K562 (cell line): ENCODE results near the gene COX6B2. TPM values are rescaled to one million over a fixed set of nuclear protein-coding genes. Genes with fewer than 3 reads are reported as not detected.

Experiments
- ASH1L ChIP-seq: fragments of 450-650 bp; IDR thresholded peaks from 2 replicates; pipeline ENCODE4 v1.6.1; 2018; ENCODE audit warnings: borderline replicate concordance, mild to moderate bottlenecking, low read depth; ENCODE audit not compliant: partially characterized antibody
- BACH1 ChIP-seq: fragments of 200-800 bp; sonication (Bioruptor generic); IDR thresholded peaks from 2 replicates; pipeline ENCODE4 v1.6.1; 2016; ENCODE audit warnings: missing genetic modification characterization, missing compliant biosample characterization
- CBFA2T2 ChIP-seq: fragments of 450-650 bp; conservative IDR thresholded peaks from 2 replicates; pipeline ENCODE4 v1.6.1; 2017; ENCODE audit warnings: mild to moderate bottlenecking
- CXXC5 ChIP-seq: fragments of 250-450 bp; sonication (Bioruptor Pico); IDR thresholded peaks from 2 replicates; pipeline ENCODE4 v1.8.0; 2022; ENCODE audit warnings: inconsistent platforms, mild to moderate bottlenecking, moderate library complexity
- IFI16 ChIP-seq: fragments of 250-450 bp; sonication (Bioruptor Pico); IDR thresholded peaks from 2 replicates; pipeline ENCODE4 v2.1.2; 2022; ENCODE audit warnings: mild to moderate bottlenecking, inconsistent platforms
- KDM5B ChIP-seq: fragments of 200-600 bp; sonication (generic); IDR thresholded peaks from 2 replicates; pipeline ENCODE4 v1.6.1; 2012; ENCODE audit warnings: low read depth, mild to moderate bottlenecking, moderate library complexity, low read length, control low read depth, inconsistent platforms; ENCODE audit not compliant: insufficient replicate concordance
- MCM5 ChIP-seq: fragments of 450-650 bp; IDR thresholded peaks from 2 replicates; pipeline ENCODE4 v1.6.1; 2016; ENCODE audit warnings: low read depth
- MECOM ChIP-seq: fragments of 250-450 bp; sonication (Bioruptor Pico); IDR thresholded peaks from 2 replicates; pipeline ENCODE4 v1.8.0; 2022; ENCODE audit warnings: inconsistent platforms
- POLR2AphosphoS2 ChIP-seq: IDR thresholded peaks from 2 replicates; pipeline ENCODE4 v1.6.1; 2012; ENCODE audit warnings: low read length, improper control_type of control experiment
- POLR2H ChIP-seq: IDR thresholded peaks from 2 replicates; pipeline ENCODE4 v1.6.1; 2016; ENCODE audit warnings: missing genetic modification characterization, low read depth, mild to moderate bottlenecking, control low read depth, missing compliant biosample characterization, moderate library complexity
- RBBP5 ChIP-seq: fragments of 200-600 bp; sonication (generic); IDR thresholded peaks from 2 replicates; pipeline ENCODE4 v1.6.1; 2012; ENCODE audit warnings: borderline replicate concordance, mild to moderate bottlenecking, low read length, control low read depth, inconsistent platforms; ENCODE audit not compliant: insufficient read depth, poor library complexity, severe bottlenecking
- TAF1 ChIP-seq: IDR thresholded peaks from 2 replicates; pipeline ENCODE4 v1.6.1; 2011; ENCODE audit warnings: mild to moderate bottlenecking, low read length, moderate library complexity; ENCODE audit not compliant: insufficient read depth, control insufficient read depth, severe bottlenecking; ENCODE audit errors: extremely low read depth
- TAF7 ChIP-seq: fragments of 450-650 bp; IDR thresholded peaks from 2 replicates; pipeline ENCODE4 v1.6.1; 2016; ENCODE audit warnings: missing genetic modification characterization, missing compliant biosample characterization
- TBL1XR1 ChIP-seq, 2 experiments: IDR thresholded peaks; 2 replicates each; pipeline ENCODE4 v1.6.1; 2012; ENCODE audit warnings: improper control_type of control experiment in 2 of 2, low read length in 2 of 2, mild to moderate bottlenecking in 1 of 2
- TBP ChIP-seq: optimal IDR thresholded peaks from 2 replicates; pipeline ENCODE3; 2011; ENCODE audit warnings: low read depth, low read length, improper control_type of control experiment
- ZC3H8 ChIP-seq: fragments of 450-650 bp; IDR thresholded peaks from 2 replicates; pipeline ENCODE4 v1.6.1; 2017
- ZFX ChIP-seq: sonication (generic); formaldehyde crosslinking; IDR thresholded peaks from 2 replicates; pipeline ENCODE4 v1.8.0; 2022; ENCODE audit warnings: mild to moderate bottlenecking, missing genetic modification reagents, moderate library complexity
- polyA plus RNA-seq, 8 experiments: library from polyadenylated mRNA; depleted of rRNA in 4 of 8; stranded (reverse) in 5 of 8; unstranded in 3 of 8; fragments of >200 nt; fragmentation: Nextera tagmentation in 2 of 8; fragmentation: Illumina TruSeq in 1 of 8; extraction: Ambion mirVana in 2 of 8; extraction: Trizol in 1 of 8; gene quantifications; 2 replicates each; pipeline versions ENCODE4 v1.2.1 to v1.2.3, GENCODE V29; 2011 to 2014; ENCODE audit warnings: inconsistent platforms in 1 of 8, missing spikeins in 1 of 8
- total RNA-seq, 7 experiments: library from RNA; depleted of rRNA in 6 of 7; stranded (reverse); fragments of >200 nt in 6 of 7; fragmentation: Illumina TruSeq in 2 of 7; extraction: Trizol in 2 of 7; gene quantifications; 2 replicates each; pipeline versions ENCODE4 v1.2.1 to v1.2.3, GENCODE V29; 2011 to 2021; ENCODE audit warnings: low replicate concordance in 1 of 7
- TF ChIP-seq, protein P1 (sequence below): sonication (generic); formaldehyde crosslinking; IDR thresholded peaks from 2 replicates; pipeline ENCODE4 v1.8.0; 2022; ENCODE audit warnings: missing genetic modification reagents, mild to moderate bottlenecking, borderline replicate concordance
- TF ChIP-seq, protein P2 (sequence below): fragments of 200-800 bp; sonication (Bioruptor generic); IDR thresholded peaks from 2 replicates; pipeline ENCODE4 v1.6.1; 2017; ENCODE audit warnings: missing genetic modification characterization, missing compliant biosample characterization
- TF ChIP-seq, protein P3 (sequence below): fragments of 200-800 bp; sonication (Bioruptor generic); IDR thresholded peaks from 2 replicates; pipeline ENCODE4 v1.6.1; 2017; ENCODE audit warnings: missing genetic modification characterization, missing compliant biosample characterization
- TF ChIP-seq, protein P4 (sequence below), 2 experiments: IDR thresholded peaks; 2 replicates each; pipeline ENCODE4 v1.6.1; 2011; ENCODE audit warnings: borderline replicate concordance in 1 of 2, control low read depth in 1 of 2, low read depth in 1 of 2, low read length in 1 of 2, mild to moderate bottlenecking in 1 of 2, mixed read lengths in 1 of 2, moderate library complexity in 1 of 2; ENCODE audit not compliant: insufficient read depth in 1 of 2, insufficient read length in 1 of 2, poor library complexity in 1 of 2, severe bottlenecking in 1 of 2; ENCODE audit errors: extremely low read depth in 1 of 2
- TF ChIP-seq, protein P5 (sequence below): fragments of 450-650 bp; formaldehyde crosslinking; conservative IDR thresholded peaks from 2 replicates; pipeline ENCODE4 v1.4.0; 2022; ENCODE audit warnings: mild to moderate bottlenecking, missing genetic modification characterization

COX6B2 gene
- total and polyA plus RNA-seq, 9 of the 15 experiments (the other 6 are each of a cell fraction or from before 2014, with no cell fraction given), result 0.40 to 2.5 (median 0.83) TPM

DNA sequence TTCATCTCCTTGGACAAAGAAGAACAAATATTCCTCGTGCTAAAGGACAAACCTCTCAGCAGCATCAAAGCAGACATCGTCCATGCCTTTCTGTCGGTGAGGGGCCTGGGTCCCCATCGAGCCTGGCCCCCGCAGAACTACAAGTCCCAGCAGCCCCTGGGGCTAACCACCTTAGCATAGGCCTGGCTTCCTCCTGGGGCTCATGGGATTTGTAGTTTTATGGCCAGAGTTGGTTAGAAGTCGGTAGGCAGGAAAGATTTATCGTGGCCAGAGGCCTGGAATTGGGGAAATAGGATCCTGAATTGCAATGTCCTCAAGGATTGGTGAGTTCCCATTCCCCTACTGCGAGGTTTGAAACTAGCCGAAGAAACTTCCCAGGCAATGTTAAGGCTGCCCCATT lies 49.0 kb downstream of the COX6B2 start (continued):
- TF ChIP-seq, protein P1, sequence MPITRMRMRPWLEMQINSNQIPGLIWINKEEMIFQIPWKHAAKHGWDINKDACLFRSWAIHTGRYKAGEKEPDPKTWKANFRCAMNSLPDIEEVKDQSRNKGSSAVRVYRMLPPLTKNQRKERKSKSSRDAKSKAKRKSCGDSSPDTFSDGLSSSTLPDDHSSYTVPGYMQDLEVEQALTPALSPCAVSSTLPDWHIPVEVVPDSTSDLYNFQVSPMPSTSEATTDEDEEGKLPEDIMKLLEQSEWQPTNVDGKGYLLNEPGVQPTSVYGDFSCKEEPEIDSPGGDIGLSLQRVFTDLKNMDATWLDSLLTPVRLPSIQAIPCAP (CRISPR knock-in tag), result no peak
- no peak for TF ChIP-seq KDM5B
- TF ChIP-seq RBBP5, result no peak
- TF ChIP-seq, protein P2, sequence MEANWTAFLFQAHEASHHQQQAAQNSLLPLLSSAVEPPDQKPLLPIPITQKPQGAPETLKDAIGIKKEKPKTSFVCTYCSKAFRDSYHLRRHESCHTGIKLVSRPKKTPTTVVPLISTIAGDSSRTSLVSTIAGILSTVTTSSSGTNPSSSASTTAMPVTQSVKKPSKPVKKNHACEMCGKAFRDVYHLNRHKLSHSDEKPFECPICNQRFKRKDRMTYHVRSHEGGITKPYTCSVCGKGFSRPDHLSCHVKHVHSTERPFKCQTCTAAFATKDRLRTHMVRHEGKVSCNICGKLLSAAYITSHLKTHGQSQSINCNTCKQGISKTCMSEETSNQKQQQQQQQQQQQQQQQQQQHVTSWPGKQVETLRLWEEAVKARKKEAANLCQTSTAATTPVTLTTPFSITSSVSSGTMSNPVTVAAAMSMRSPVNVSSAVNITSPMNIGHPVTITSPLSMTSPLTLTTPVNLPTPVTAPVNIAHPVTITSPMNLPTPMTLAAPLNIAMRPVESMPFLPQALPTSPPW, result peak; percentile 51; the same call in 1 of the 2 replicates
- 0 out of 2 replicates have a peak, but pooled peaks have one; percentile 15 for TF ChIP-seq CXXC5 (CRISPR knock-in tag)
- TF ChIP-seq, protein P3, sequence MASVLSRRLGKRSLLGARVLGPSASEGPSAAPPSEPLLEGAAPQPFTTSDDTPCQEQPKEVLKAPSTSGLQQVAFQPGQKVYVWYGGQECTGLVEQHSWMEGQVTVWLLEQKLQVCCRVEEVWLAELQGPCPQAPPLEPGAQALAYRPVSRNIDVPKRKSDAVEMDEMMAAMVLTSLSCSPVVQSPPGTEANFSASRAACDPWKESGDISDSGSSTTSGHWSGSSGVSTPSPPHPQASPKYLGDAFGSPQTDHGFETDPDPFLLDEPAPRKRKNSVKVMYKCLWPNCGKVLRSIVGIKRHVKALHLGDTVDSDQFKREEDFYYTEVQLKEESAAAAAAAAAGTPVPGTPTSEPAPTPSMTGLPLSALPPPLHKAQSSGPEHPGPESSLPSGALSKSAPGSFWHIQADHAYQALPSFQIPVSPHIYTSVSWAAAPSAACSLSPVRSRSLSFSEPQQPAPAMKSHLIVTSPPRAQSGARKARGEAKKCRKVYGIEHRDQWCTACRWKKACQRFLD (CRISPR knock-in tag), result 0 out of 2 replicates have a peak, but pooled peaks have one; percentile 51
- TF ChIP-seq MCM5, result no peak
- no peak for TF ChIP-seq POLR2H
- TF ChIP-seq TAF1, result no peak
- TF ChIP-seq, protein P4, sequence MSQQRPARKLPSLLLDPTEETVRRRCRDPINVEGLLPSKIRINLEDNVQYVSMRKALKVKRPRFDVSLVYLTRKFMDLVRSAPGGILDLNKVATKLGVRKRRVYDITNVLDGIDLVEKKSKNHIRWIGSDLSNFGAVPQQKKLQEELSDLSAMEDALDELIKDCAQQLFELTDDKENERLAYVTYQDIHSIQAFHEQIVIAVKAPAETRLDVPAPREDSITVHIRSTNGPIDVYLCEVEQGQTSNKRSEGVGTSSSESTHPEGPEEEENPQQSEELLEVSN (IDR thresholded peaks at IDR 0.05; ENCODE audit: borderline replicate concordance in 1 of 2, extremely low read depth in 1 of 2, insufficient read depth in 1 of 2, insufficient read length in 1 of 2, low read depth in 1 of 2, low read length in 1 of 2, poor library complexity in 1 of 2, severe bottlenecking in 1 of 2), result no peak
- peak; percentile 68; the same call in 1 of the 2 replicates for TF ChIP-seq POLR2AphosphoS2
- TF ChIP-seq ASH1L, result no peak
- no peak for TF ChIP-seq CBFA2T2
- TF ChIP-seq TAF7 (tag), result no peak
- no peak for TF ChIP-seq ZC3H8
- no peak for TF ChIP-seq TBL1XR1 (IDR thresholded peaks at IDR 0.05; ENCODE audit: low read length in 2 of 2)
- TF ChIP-seq, protein P5, sequence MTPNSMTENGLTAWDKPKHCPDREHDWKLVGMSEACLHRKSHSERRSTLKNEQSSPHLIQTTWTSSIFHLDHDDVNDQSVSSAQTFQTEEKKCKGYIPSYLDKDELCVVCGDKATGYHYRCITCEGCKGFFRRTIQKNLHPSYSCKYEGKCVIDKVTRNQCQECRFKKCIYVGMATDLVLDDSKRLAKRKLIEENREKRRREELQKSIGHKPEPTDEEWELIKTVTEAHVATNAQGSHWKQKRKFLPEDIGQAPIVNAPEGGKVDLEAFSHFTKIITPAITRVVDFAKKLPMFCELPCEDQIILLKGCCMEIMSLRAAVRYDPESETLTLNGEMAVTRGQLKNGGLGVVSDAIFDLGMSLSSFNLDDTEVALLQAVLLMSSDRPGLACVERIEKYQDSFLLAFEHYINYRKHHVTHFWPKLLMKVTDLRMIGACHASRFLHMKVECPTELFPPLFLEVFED (CRISPR knock-in tag), result no peak
- TF ChIP-seq MECOM (CRISPR knock-in tag), result no peak
- TF ChIP-seq ZFX, result peak; percentile 42; the same call in 1 of the 2 replicates
- TF ChIP-seq TBP, result peak; percentile 17
- TF ChIP-seq BACH1 (tag), result 0 out of 2 replicates have a peak, but pooled peaks have one; percentile 64
- no peak for TF ChIP-seq IFI16 (CRISPR knock-in tag)
